Measurements from ENCODE around the gene MAPKAPK5. TPM values are rescaled to one million over a fixed set of nuclear protein-coding genes. Genes with fewer than 3 reads are reported as not detected.

Gene MAPKAPK5
- total and polyA plus RNA-seq, 9 of the 15 experiments (the other 6 are each of a cell fraction or from before 2014, with no cell fraction given) = 11.6 to 72.1 (median 60.4) TPM

- 0 out of 4 replicates have a peak, but pooled peaks of 1 of the 2 experiments have one; percentile 2 for TF ChIP-seq TRIM24 (IDR thresholded peaks at IDR 0.05)
- TF ChIP-seq PPARD (CRISPR knock-in tag; IDR thresholded peaks at IDR 0.05) = no peak
- no peak for TF ChIP-seq EP300 (IDR thresholded peaks at IDR 0.05; ENCODE audit: low read length)
- no peak for TF ChIP-seq ZNF740 (CRISPR knock-in tag; IDR thresholded peaks at IDR 0.05)
- TF ChIP-seq ZNF740 (tag; IDR thresholded peaks at IDR 0.05) = no peak
- no peak for TF ChIP-seq POLR3G (IDR thresholded peaks at IDR 0.05; ENCODE audit: extremely low read depth, insufficient read length, insufficient replicate concordance)
- no peak for TF ChIP-seq GABPB1 (CRISPR knock-in tag; IDR thresholded peaks at IDR 0.05)
- TF ChIP-seq SFPQ (IDR thresholded peaks at IDR 0.05; ENCODE audit: low read depth, low read length) = no peak
- TF ChIP-seq BCOR (IDR thresholded peaks at IDR 0.05) = no peak
- TF ChIP-seq NR2F6 (CRISPR knock-in tag; IDR thresholded peaks at IDR 0.05) = no peak
- no peak for TF ChIP-seq BRCA1 (IDR thresholded peaks at IDR 0.05)
- TF ChIP-seq BRCA1 (CRISPR knock-in tag; IDR thresholded peaks at IDR 0.05) = no peak
- no peak for TF ChIP-seq SRSF7 (optimal IDR thresholded peaks at IDR 0.05; ENCODE audit: low read depth, low read length)
- TF ChIP-seq U2AF2 (optimal IDR thresholded peaks at IDR 0.05; ENCODE audit: low read depth, low read length) = no peak
Observed at GRCh38 chr12:111841236-111841749, 735 bp upstream of the MAPKAPK5 start (continued).
